Measurements from ENCODE around the gene PRKAR1B. TPM values are rescaled to one million over a fixed set of nuclear protein-coding genes. Genes with fewer than 3 reads are reported as not detected.
A peak's percentile ranks its signal among the peaks of the same experiment; 100 is the strongest.

Gene PRKAR1B
- total RNA-seq (10 to 100 TPM; 14.3 to 49.0 (median 42.9) TPM), polyA plus RNA-seq (10 to 100 TPM; 22.6 to 34.0 TPM)
- long read RNA-seq, donor 1, transcript PRKAR1B-201 (11 exons, 2,007 nt), result major isoform, 135 of 194 reads
- long read RNA-seq, donor 1, transcript PRKAR1B-211 (11 exons, 2,533 nt), result minor isoform, 6 of 194 reads
- long read RNA-seq, donor 1, partial matches to known transcripts, result 32 of 194 reads
- long read RNA-seq, donor 1, other reads (novel, unspliced or antisense), result 19 of 194 reads
- long read RNA-seq, donor 2, partial matches to known transcripts, result 0 of 28 reads
- long read RNA-seq, donor 2, other reads (novel, unspliced or antisense), result 19 of 28 reads
- long read RNA-seq, donor 3, transcript PRKAR1B-211 (11 exons, 2,533 nt), result minor isoform, 7 of 125 reads
- long read RNA-seq, donor 3, transcript PRKAR1B-201 (11 exons, 2,007 nt), result major isoform, 63 of 125 reads
- long read RNA-seq, donor 3, partial matches to known transcripts, result 12 of 125 reads
- long read RNA-seq, donor 3, other reads (novel, unspliced or antisense), result 40 of 125 reads

GRCh38 chr7:727104-727805 is at the start of gene PRKAR1B:
Gene PRKAR1B (minus strand): TSS chr7:727281. CDS start chr7:711505, 15,776 bp downstream.
- peak in 3 of 5 donors; percentile 36 to 50 (median 37) for DNase-seq
- Histone ChIP-seq H3K9me3 (no peaks in the 10 kb centered on the region), H3K4me1 (ENCODE audit: insufficient read depth) (peaks cover 13% of the 10 kb centered on the region), H3K4me3 (peak within 1 kb of the TSS; percentile 83), H3K27ac (peak within 1 kb of the TSS in 1 of 2 donors; percentile 61), H3K27me3 (no peaks in the 10 kb centered on the region), H3K36me3 (no peaks in the 10 kb centered on the region)
- intact Hi-C loops (cut with DNase I), result loop anchor here in 1 of 4 donors (5.0 kb wide), 1 partner anchor 485 kb away; no protein-coding TSS in a partner anchor
- TF ChIP-seq, protein P1, sequence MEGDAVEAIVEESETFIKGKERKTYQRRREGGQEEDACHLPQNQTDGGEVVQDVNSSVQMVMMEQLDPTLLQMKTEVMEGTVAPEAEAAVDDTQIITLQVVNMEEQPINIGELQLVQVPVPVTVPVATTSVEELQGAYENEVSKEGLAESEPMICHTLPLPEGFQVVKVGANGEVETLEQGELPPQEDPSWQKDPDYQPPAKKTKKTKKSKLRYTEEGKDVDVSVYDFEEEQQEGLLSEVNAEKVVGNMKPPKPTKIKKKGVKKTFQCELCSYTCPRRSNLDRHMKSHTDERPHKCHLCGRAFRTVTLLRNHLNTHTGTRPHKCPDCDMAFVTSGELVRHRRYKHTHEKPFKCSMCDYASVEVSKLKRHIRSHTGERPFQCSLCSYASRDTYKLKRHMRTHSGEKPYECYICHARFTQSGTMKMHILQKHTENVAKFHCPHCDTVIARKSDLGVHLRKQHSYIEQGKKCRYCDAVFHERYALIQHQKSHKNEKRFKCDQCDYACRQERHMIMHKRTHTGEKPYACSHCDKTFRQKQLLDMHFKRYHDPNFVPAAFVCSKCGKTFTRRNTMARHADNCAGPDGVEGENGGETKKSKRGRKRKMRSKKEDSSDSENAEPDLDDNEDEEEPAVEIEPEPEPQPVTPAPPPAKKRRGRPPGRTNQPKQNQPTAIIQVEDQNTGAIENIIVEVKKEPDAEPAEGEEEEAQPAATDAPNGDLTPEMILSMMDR (IDR thresholded peaks at IDR 0.05), result no peak
- no peak for TF ChIP-seq EP300 (IDR thresholded peaks at IDR 0.05)
- TF ChIP-seq POLR2A (IDR thresholded peaks at IDR 0.05), result no peak
- WGBS, 3 donors, result 1% methylated on average over 8 to 66 of the region's 66 CpGs

DNA sequence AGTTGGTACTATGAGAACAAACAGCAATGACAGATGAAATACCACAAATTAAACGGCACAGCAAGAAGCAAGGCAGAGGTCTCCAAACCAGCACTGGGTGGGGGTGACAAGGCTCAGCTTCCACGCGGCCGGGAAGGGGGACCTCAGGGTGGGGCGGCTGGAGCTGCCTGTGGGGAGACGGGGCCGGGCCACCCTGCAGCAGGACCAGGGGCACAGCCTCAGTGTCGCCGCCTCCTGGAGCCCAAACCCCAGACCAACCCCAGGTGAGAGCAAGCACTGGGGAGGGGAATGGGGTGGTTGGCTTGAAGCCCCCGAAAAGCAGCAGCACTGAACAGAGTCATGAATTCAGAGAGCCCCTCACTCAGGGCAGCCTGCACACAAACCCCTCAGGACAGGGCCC is 49.3 kb upstream of the PRKAR1B start:
- DNase-seq, result no peak
- intact Hi-C loops (cut with DNase I), result loop anchor here in 2 of 4 donors (5.0 to 10.0 kb wide), 2 partner anchors 262 to 454 kb away; partner anchors contain the start of gene PDGFA (in 1 of the 2)
- no peaks in the 10 kb centered on the region for H3K36me3 ChIP-seq
- no peak for TF ChIP-seq POLR2A (IDR thresholded peaks at IDR 0.05)
- TF ChIP-seq, protein P1 (IDR thresholded peaks at IDR 0.05), result no peak
- TF ChIP-seq EP300 (IDR thresholded peaks at IDR 0.05), result no peak
- peaks cover 15% of the 10 kb centered on the region for H3K4me1 ChIP-seq (ENCODE audit: insufficient read depth)
- H3K4me3 ChIP-seq, result no peak overlapping the region
- WGBS, 3 donors, result 90 to 93% (median 92%) methylated on average over 10 of the region's 10 CpGs
- no peaks in the 10 kb centered on the region for H3K9me3 ChIP-seq
- H3K27ac ChIP-seq, result no peak overlapping the region
- no peaks in the 10 kb centered on the region for H3K27me3 ChIP-seq

DNA sequence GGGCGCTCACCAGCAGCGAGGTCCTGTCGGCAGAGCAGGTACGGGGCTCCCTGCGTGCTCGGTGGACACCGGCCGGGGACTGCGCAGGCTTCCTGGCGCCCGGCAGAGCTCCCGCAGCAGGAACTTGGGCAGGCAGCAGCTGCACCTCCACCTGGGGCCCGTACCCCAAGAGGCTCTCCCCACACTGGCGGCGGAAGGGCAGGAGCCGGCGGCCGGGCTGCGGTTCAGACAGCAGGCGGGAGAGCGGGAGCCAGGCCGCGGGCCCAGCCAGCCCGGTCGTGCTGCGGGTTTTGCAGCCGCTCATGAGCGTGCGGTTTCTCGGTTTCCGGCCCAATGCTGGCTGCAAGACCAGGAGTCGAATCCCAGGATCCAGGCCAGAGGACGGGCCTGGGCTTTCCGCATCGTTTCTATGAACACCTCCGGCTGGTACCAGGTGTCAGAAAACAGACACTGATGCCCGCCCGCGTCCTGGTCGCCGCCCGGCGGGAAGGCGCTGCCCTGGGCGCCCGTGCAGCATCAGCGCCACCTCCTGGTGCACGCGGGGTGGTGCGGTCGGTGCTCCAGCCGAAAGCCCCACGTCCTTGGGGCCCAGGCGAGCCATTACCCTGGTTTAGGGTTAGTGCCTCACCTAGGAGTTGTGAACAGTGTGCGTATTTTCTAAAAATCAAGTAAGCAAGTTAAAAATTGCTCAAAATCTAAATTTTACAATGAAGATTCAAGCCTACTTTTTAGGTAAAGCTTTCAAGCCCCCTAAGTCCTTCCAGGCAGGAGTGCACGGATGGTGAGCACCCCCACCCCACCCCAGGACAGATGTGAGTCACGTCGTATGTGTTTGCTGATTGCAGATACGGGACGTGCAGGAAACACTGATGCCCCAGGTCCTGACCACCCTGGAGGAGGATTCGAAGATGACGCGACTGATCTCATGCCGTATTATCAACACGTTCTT is 47.4 kb upstream of the PRKAR1B start:
- intact Hi-C loops (cut with DNase I), result loop anchor here (2.0 to 10.0 kb wide), 4 partner anchors 257 to 452 kb away; partner anchors contain the start of gene PDGFA (in 2 of the 4)
- Histone ChIP-seq H3K27ac (no peak overlapping the region), H3K27me3 (no peaks in the 10 kb centered on the region), H3K4me3 (no peak overlapping the region), H3K9me3 (no peaks in the 10 kb centered on the region), H3K36me3 (no peaks in the 10 kb centered on the region), H3K4me1 (ENCODE audit: insufficient read depth) (peaks cover 18% of the 10 kb centered on the region)
- 64 to 66% (median 66%) methylated on average over 56 to 65 of the region's 65 CpGs for WGBS, 3 donors
- no peak for TF ChIP-seq POLR2A (IDR thresholded peaks at IDR 0.05)
- TF ChIP-seq, protein P1 (IDR thresholded peaks at IDR 0.05), result peak; percentile 81 to 87 (median 87)
- TF ChIP-seq EP300 (IDR thresholded peaks at IDR 0.05), result no peak
- DNase-seq, result peak in 4 of 5 donors; percentile 56 to 83 (median 72)
